Activated naive CD8-positive, alpha-beta T cell (primary cell): ENCODE results near the gene DCST2.
"Not testable (repeated sequence)": the region's sequence is repeated elsewhere in the genome, so short reads cannot be mapped to it uniquely, and the experiment has no call there.

ENCODE experiments used
- H3K27ac Mint-ChIP-seq: one replicate; pipeline ENCODE4 v1.8.0; 2021; ENCODE audit warnings: mixed read lengths
- H3K27me3 Mint-ChIP-seq: one replicate; pipeline ENCODE4 v1.8.0; 2021; ENCODE audit warnings: mixed read lengths
- H3K36me3 Mint-ChIP-seq: one replicate; pipeline ENCODE4 v1.8.0; 2021; ENCODE audit warnings: mixed read lengths
- H3K4me1 Mint-ChIP-seq: one replicate; pipeline ENCODE4 v1.8.0; 2021; ENCODE audit warnings: low read depth, mixed read lengths
- H3K4me3 Mint-ChIP-seq: one replicate; pipeline ENCODE4 v1.8.0; 2021; ENCODE audit warnings: mild to moderate bottlenecking, mixed read lengths
- H3K9me3 Mint-ChIP-seq: one replicate; pipeline ENCODE4 v1.8.0; 2021; ENCODE audit warnings: low read depth, mixed read lengths

The DCST2 gene

GRCh38 chr1:154996966-154997701 is 36.4 kb downstream of the DCST2 start:
- no peak overlapping the region for H3K4me3 Mint-ChIP-seq
- H3K36me3 Mint-ChIP-seq, result peaks cover 2% of the 10 kb centered on the region
- H3K9me3 Mint-ChIP-seq, result no peaks in the 10 kb centered on the region
- H3K27ac Mint-ChIP-seq, result no peak overlapping the region
- peaks cover 25% of the 10 kb centered on the region for H3K4me1 Mint-ChIP-seq
- H3K27me3 Mint-ChIP-seq, result peaks cover 2% of the 10 kb centered on the region

DNA sequence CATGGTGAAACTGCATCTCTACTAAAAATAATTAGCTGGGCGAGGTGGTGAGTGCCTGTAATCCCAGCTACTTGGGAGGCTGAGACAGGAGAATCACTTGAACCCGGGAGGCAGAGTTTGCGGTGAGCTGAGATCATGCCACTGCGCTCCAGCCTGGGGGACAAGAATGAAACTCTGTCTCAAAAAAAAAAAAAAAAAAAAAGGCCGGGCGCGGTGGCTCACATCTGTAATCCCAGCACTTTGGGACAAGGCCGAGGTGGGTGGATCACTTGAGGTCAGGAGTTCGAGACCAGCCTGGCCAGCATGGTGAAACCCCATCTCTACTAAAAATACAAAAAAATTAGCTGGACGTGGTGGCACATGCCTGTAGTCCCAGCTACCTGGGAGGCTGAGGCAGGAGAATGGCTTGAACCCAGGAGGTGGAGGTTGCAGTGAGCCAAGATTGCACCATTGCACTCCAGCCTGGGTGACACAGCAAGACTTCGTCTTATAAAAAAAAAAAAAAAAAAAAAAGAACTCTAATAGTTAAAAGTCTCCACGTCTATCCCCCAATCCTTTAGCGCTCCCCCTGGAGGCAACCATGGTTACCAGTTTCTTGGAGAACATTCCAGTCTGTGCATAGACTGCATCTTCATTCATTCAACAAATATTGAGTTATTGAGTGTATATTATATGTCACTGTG is 38.1 kb downstream of the DCST2 start:
- not testable (repeated sequence) for H3K27ac Mint-ChIP-seq, H3K36me3 Mint-ChIP-seq, H3K9me3 Mint-ChIP-seq, H3K4me3 Mint-ChIP-seq, H3K27me3 Mint-ChIP-seq
- peaks cover 22% of the 10 kb centered on the region for H3K4me1 Mint-ChIP-seq

- Mint-ChIP-seq H3K36me3 (peaks cover 4% of the 10 kb centered on the region), H3K4me1 (peaks cover 22% of the 10 kb centered on the region), H3K27me3 (peaks cover 2% of the 10 kb centered on the region), H3K4me3 (no peak overlapping the region), H3K27ac (no peak overlapping the region), H3K9me3 (no peaks in the 10 kb centered on the region)
Measured at GRCh38 chr1:154994591-154994990, 39.0 kb downstream of the DCST2 start.

GRCh38 chr1:154994269-154994587 is 39.4 kb downstream of the DCST2 start:
- H3K9me3 Mint-ChIP-seq, result no peaks in the 10 kb centered on the region
- peaks cover 2% of the 10 kb centered on the region for H3K27me3 Mint-ChIP-seq
- peaks cover 5% of the 10 kb centered on the region for H3K36me3 Mint-ChIP-seq
- no peak overlapping the region for H3K4me3 Mint-ChIP-seq
- no peak overlapping the region for H3K27ac Mint-ChIP-seq
- peaks cover 25% of the 10 kb centered on the region for H3K4me1 Mint-ChIP-seq

DNA sequence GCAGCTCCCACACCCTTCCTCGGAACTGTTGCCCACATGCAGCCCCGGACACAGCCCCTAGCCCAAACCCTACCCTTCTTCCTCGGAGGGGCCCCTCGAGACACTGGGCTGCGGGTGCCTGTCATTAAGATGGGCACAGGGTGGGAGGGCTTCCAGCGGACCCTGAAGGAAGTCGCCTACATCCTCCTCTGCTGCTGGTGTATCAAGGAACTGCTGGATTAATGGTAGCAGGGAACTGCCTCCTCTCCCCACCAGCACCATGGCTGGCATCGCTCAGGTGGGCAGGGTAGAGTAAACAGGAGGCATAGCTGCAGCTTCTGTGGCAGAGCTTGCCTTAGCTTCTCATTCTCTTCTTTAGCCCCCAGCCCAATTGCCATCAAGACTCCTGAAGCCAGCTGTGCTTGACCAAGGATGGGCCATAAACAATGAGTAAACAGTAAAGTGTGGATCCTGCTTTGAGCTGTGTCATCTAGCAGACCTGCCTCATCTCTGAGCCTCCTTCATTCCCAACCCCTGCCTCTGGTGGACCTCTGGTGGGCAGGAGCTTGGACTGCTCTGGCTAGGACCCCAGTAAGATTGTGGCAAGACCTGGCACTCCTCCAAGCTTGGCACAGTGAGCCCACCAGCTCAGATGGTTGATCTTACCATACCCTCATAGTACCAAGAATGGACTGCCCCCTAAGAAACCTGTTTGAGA is 39.9 kb downstream of the DCST2 start, which contains the start of gene LENEP:
TSS of gene LENEP (plus strand) at position 15 of the 697 bp plus-strand sequence. CDS start at position 37, 22 bp downstream.
- peaks cover 2% of the 10 kb centered on the region for H3K27me3 Mint-ChIP-seq
- peaks cover 24% of the 10 kb centered on the region for H3K4me1 Mint-ChIP-seq
- no peak within 1 kb of the TSS for H3K27ac Mint-ChIP-seq
- H3K36me3 Mint-ChIP-seq, result peaks cover 5% of the 10 kb centered on the region
- H3K9me3 Mint-ChIP-seq, result no peaks in the 10 kb centered on the region
- no peak within 1 kb of the TSS for H3K4me3 Mint-ChIP-seq

DNA sequence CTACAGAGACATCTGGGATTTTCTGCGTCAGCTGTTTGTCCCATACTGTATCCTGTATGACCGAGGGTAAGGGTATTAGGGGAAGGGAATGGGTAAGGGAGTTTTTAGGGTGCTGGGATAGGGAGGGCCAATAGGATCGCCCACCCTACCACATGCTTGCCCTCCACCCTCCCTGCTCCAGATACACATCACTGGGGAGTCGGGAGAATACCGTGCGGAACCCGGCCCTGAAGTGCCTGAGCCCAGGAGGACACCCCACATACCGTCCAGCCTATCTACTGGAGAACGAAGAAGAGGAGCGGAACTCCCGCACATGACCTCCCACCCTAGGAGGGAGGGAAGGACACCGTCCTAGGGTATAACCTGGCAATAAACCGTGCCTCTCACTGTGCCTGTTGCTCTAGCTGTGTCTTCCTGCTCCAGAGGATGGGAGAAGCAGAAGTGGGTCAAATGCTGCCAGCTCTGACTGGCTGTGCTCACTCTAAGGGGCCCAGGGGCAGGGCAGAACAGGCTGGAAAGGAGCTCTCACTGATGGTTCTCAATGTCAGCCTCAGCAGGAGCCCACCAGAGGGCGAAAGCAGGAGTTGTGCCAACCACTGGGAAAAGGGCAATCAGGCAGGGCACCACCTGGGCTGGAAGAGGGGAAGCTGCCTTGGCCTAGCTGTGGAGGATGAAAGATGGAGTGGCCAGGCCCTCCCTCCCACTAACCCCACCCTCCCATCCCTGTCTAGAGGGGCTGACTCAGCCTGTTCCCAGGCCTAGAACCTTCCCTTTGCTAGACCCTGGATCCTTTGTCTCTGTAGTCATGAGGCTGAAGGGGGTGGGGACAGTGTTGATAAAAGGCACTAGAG is 40.6 kb downstream of the DCST2 start:
- Mint-ChIP-seq H3K27ac (no peak overlapping the region), H3K4me3 (no peak overlapping the region), H3K4me1 (peaks cover 24% of the 10 kb centered on the region)

GRCh38 chr1:154990276-154990675 is 43.3 kb downstream of the DCST2 start:
- no peaks in the 10 kb centered on the region for H3K9me3 Mint-ChIP-seq
- no peaks in the 10 kb centered on the region for H3K27me3 Mint-ChIP-seq
- H3K4me1 Mint-ChIP-seq, result peaks cover 18% of the 10 kb centered on the region
- peaks cover 3% of the 10 kb centered on the region for H3K36me3 Mint-ChIP-seq
- H3K4me3 Mint-ChIP-seq, result no peak overlapping the region
- H3K27ac Mint-ChIP-seq, result no peak overlapping the region

More for the DNA sequence above, 40.6 kb downstream of the DCST2 start:
- Mint-ChIP-seq H3K27me3 (peaks cover 2% of the 10 kb centered on the region), H3K9me3 (no peaks in the 10 kb centered on the region), H3K36me3 (peaks cover 5% of the 10 kb centered on the region)

DNA sequence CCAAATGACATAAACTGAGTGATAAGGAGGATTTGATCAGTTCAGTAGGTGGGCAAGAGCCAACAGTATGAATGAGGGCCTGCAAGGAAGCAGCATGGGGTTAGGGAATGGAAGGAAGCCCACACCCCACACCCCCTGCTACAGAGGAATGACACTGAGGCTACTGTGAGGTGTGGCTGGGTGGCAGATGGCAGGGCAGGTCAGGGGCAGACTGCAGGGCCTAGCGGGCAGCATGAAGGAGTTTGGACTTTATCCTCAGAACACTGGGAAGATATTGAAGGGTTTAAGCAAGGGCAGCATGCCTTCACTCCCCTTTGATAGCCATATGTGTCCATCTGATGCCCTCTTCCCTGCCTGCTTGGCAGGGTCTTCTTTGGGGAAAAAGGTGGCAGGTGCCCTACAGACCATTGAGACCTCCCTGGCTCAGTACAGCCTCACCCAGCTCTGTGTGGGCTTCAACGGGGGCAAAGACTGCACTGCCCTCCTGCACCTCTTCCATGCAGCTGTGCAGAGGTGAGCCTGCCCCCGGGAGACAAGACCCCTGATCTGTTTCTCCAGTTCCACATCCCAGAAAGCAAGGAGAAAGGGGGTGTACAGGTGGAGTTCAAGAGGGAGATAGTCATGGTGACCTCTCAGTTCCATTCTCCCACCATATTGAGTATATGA is 44.3 kb downstream of the DCST2 start:
- H3K27me3 Mint-ChIP-seq, result no peaks in the 10 kb centered on the region
- H3K4me1 Mint-ChIP-seq, result peaks cover 20% of the 10 kb centered on the region
- no peak overlapping the region for H3K4me3 Mint-ChIP-seq
- H3K36me3 Mint-ChIP-seq, result peaks cover 3% of the 10 kb centered on the region
- H3K27ac Mint-ChIP-seq, result no peak overlapping the region
- no peaks in the 10 kb centered on the region for H3K9me3 Mint-ChIP-seq

- Mint-ChIP-seq H3K4me3 (no peak overlapping the region), H3K27me3 (no peaks in the 10 kb centered on the region), H3K9me3 (no peaks in the 10 kb centered on the region), H3K36me3 (peaks cover 3% of the 10 kb centered on the region), H3K4me1 (peaks cover 26% of the 10 kb centered on the region), H3K27ac (no peak overlapping the region)
Measured at GRCh38 chr1:154988058-154988954, 45.3 kb downstream of the DCST2 start.

DNA sequence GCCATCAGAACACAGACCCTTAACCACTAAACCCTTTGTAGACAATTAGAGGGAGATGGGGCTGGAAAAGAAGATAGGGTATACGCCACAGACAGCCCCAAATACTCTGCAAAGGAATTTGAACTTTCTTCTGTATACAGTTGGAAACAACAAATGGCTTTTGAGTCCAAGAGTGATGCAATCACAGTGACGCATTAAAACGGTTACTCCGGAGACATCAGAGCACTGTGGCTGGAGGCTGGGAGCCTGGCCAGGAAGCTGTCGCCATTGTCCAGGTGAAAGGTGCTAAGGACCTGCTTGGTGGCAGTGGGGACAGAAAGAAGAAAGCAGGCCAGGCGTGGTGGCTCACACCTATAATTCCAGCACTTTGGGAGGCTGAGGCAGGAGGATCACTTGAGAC is 46.3 kb downstream of the DCST2 start:
- Mint-ChIP-seq H3K27me3 (no peaks in the 10 kb centered on the region), H3K36me3 (peaks cover 3% of the 10 kb centered on the region), H3K4me1 (peaks cover 26% of the 10 kb centered on the region), H3K9me3 (no peaks in the 10 kb centered on the region), H3K27ac (no peak overlapping the region), H3K4me3 (no peak overlapping the region)

- H3K36me3 Mint-ChIP-seq, H3K4me3 Mint-ChIP-seq, H3K9me3 Mint-ChIP-seq, H3K27ac Mint-ChIP-seq, H3K27me3 Mint-ChIP-seq: not testable (repeated sequence)
- peaks cover 26% of the 10 kb centered on the region for H3K4me1 Mint-ChIP-seq
Measured at GRCh38 chr1:154986736-154987135, 46.8 kb downstream of the DCST2 start.

DNA sequence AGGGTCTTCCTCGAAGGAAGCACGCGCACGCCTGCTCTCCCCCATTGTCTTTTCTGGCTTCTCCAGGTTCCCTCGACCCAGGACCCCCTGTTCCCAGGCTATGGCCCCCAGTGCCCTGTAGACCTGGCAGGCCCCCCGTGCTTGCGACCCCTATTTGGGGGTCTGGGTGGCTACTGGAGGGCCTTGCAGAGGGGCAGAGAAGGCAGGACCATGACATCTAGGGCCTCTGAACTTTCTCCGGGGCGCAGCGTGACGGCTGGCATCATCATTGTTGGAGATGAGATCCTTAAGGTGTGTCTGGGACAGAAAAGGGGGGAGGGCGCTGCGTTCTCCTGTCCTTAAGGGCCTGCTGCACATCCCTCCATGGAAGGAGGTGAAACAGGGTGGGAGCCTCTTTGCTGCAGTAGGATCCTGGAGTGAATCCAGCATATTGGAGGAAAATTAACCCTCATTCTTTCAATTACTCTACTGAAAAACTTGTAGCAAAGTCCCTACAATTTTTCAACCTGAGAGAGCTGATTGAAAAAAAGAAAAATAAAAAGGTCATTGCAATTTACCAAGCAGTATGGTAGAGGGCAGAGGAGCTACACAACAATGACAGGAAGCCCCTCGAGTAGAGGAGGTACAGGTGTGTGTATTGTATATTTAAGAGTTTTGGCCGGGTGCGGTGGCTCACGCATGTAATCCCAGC is 49.7 kb downstream of the DCST2 start:
- H3K4me1 Mint-ChIP-seq, result peaks cover 15% of the 10 kb centered on the region
- H3K4me3 Mint-ChIP-seq, result no peak overlapping the region
- H3K36me3 Mint-ChIP-seq, result peaks cover 2% of the 10 kb centered on the region
- no peaks in the 10 kb centered on the region for H3K9me3 Mint-ChIP-seq
- H3K27me3 Mint-ChIP-seq, result no peaks in the 10 kb centered on the region
- no peak overlapping the region for H3K27ac Mint-ChIP-seq
